NCI-H748 treated with DMSO at 0.1 percent for 48 hours (cell line): ENCODE data around the gene PAXX.
"Not testable (repeated sequence)": the region's sequence is repeated elsewhere in the genome, so short reads cannot be mapped to it uniquely, and the experiment has no call there.

Experiments
- DNase-seq: peaks from one replicate; lab custom pipeline; 2025; lab: John Stamatoyannopoulos, UW

The PAXX gene

DNA sequence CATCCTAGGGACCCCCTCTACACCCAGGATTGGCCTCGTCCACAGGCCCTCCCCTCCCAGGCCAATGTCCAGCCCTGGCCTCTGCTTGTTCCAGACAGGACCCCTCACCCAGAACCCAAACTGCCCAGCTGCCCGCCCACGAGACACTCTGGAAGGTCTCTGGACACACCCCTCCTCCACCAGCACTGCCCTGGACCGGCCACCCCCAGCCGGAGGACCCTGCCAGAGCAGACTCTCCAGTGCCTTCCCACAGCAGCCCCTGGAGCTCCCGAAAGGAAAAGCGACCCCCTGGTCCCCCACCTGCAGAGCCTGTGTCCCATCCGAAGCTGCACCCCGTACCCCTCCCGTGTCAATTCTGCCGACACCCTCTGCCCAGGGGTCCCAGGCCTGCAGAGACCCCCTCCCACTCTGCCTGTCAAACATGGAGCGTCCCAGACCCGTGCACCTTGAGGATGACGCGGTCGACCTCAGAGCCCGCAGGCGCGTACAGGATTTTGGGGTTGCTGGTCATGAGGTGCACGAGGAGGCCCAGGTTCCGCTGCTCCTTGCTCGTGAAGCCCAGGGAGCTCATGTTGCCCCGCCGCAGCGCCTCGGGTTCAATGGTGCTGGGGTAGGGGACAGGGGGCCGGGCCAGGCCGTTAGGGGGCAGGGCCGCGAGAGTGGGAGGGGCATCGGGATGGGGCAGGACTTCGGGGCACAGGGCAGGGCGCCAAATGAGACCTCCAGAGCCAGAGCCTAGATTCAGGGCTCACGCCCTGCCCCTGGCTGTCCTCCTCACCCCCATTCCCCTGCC lies 27.9 kb downstream of the PAXX start:
- DNase-seq: no peak

DNA sequence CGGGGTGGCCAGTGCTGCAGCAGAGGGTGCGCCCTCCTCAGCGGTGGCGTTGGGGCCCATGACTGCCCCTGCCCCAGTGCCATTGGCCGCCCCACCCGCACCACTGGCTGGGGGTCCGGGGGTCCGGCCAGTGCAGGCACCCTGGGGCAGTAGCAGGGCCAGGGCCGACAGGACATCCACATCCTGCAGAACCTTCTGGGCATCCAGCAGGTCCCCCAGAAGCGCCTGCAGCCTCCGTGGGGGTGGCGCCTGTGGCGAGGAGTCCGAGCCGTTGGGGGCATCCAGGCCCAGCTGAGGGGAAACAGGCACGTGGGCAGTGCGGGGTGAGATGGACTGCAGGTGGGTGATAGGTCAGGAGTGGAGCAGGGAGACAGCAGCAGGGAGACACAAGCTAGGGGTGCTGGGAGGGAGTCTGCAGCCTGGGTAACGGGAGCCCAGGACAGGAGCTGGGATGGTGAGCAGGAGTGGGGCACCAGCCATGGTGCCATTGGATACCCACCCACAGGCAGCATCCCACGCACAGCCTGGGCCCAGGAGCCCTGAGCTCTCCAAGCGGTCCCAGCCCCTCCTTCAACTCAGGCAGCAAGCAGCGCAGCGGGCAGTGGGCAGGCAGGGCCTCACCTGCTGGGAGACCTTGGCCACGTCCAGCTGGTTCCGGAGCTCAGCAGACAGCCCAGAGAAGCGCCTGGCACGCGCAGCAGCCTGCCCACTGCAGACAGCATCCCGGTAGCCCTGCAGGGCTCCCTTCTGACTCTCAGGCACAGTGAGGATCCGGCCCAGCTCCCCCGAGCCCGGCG lies 28.7 kb downstream of the PAXX start:
- DNase-seq: no peak

- no peak for DNase-seq
Observed at GRCh38 chr9:137021568-137021978, 29.4 kb downstream of the PAXX start.

- DNase-seq: peak; percentile 41
Observed at GRCh38 chr9:137021979-137022661, 29.9 kb downstream of the PAXX start.

DNA sequence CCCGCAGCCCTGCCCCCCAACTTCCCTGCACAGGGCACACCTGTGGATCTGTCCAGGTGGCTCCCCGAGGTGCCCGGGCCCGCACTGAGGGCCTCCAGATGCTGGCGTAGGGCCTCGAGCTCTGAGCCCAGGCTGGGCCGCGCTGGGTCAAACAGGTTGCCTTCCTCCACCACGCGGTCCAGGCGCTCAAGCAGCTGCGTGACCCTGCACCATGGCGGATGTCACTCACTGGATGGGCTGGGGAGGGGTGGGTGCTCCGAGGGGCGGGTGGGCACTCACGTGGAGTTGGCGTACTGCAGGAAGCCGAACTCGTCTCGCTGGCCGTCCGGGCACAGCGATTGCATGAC lies 30.4 kb downstream of the PAXX start:
- DNase-seq: no peak

DNA sequence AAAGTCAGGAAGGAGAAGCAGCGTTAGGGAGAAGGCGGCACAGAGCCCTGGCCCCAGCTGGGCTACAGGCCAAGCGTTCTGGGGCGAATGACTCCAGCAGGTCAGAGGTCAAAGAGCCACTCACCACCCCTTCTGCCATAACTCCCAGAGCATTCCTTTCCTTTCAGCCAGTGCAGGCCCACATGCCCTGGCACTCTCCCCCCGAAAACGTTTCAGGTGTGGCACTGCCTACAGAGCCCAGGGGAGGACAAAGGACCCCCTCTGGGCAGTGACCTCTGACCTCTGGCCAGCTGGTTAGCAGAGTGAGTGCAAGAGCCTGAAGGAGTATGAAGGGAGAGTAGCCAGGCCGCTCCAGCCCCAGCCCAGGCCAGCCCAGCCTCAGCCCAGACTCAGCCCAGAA lies 30.9 kb downstream of the PAXX start:
- no peak for DNase-seq

- DNase-seq: no peak
Observed at GRCh38 chr9:137023583-137023991, 31.4 kb downstream of the PAXX start.

DNA sequence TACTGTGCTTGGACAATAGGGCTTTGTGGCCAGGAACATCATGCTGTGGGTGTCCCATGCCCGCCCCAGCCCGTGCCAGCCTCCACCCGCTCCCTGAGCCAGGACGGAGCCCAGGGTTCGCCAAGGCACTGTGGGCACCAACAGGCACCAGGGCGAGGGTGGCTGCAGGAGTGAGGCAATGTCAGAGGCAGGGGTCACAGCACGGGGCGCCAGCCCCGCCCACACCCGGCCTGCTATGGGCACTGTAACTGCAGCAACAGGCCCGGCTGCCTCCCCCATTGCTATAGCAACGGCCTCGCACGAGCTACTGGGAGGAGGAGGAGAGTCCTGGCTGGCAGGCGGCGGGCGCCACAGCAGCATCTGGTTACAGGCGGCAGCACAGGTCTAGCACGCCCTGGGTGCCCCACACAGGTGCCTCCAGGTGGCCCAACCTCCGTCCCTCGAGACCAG lies 33.3 kb downstream of the PAXX start:
- DNase-seq: peak; percentile 75

- DNase-seq: no peak
Observed at GRCh38 chr9:137026384-137026783, 34.2 kb downstream of the PAXX start.

DNA sequence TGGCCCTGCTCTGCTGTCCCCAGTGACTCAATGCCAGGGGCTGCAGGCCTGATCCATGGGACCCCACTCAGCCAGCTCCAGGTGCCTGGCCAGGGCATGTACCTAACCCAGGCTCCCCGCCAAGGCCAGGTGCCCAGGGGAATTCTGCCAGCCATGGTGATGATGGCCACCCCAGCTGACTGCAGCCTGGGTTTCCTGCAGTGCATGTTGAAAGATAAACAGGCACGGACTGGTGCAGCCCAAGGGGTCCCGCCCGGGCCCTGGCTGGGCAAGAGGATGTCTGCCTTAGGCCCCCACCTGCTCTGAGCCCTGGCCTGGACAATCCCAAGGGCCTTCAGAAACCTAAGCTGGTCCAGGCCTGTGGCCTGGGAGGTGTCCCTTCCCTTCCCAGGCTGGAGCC lies 34.6 kb downstream of the PAXX start:
- no peak for DNase-seq

DNA sequence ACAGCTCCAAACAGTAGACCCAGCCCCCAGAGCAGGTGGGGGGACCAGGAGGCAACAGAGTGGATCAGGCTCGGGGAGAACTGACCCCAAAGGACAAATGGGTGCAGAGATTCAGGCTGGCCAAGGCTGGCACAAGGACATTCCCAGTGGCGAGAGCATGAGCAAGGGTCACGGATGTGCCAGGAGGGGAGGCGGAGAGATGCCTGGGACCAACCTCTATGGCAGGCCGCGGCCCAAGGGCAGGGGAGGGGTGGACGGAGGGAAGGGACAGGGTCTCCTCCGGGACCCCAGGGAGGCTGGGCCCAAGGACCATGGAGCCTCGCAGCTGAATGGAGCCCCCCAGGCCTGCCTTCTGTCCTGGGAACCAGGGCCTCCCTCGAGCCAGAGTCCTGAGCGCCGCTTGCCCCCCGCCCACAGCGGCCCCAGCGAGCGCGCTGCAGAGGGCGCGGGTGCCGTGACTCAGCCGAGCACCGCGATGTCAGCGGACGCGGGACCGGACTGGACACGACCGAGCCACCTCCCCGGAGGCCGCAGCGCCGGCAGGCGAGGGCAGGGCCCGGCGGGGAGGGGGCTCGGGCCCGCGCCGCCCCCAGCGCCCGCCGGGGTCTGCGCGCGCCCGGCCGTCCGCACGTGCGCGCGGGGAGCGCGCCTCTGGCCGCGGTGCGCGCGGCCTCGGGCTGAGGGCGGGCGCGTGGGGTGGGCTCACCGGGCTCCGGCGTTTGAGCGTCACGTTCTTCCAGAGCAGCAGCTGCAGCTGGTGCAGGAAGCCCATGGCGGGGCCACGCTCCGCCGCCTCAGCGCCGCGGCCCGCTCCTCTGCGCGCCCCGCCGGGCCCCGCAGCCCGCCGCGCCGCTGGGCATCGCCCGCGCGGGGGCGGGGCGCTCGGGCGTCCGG lies 35.4 kb downstream of the PAXX start, which contains the start of gene ABCA2:
Gene ABCA2 (minus strand): TSS at position 869 of the 894 bp plus-strand sequence. CDS start 97 bp downstream, at position 772.
- no peak for DNase-seq

DNA sequence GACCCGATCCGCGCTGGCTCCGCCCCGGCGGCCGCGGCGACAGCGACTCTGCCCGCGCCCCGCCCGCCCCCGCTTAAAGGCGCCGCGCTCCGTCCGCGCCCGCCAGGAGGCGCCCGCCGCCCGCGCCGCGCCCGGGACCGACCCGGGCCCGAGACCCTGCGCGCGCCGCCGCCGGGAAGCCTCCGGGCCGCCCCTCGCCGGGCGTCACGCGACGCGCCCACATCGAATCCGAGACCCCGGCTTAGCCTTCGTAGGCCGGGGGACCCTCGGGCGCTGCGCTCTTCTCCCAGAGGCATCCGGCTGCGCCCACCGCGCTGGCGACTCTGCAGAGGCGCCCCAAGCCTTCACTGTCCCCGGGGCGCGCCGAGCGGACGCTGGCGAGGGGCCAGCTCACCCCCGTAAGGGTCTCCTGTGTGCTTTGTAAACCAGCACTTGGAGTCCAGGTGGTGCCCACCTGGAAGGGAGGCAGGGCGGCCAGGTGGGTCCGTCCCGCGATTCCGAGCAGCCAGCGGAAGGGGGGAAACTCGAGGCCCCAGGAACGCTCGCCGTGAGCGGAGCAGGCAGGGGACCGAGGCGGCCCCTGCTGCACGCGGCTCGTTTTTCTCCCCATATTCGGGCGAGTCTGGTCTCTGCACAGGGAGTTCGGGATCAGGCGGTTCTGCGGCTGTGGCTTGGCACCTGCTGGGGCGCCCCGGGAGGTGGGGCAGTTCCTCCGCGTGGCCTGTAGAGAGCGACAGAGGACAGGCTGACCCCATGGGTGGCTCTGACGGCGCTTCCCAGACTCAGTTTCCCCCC lies 36.2 kb downstream of the PAXX start:
- peak; percentile 29 for DNase-seq

- DNase-seq: peak; percentile 29
Observed at GRCh38 chr9:137029058-137029936, 37.1 kb downstream of the PAXX start.

DNA sequence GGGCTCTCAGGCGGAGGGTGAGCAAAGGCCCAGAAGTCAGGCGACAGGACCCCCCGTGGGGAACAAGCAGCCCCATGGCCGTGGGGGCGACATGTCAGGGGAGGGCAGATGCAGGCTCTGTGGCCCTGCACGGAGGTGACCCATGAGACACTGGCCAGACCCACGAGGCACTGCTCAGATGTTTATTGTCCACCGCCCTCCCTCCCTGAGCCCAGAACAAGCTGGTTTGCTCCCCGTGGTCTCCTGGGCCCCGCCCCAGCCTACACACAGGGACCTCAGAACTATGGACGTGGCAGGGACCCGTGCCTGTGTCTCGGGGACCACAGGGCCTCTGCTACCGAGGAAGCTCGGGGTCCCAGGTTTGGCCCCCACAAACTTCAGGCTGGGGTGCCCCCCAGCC lies 37.8 kb downstream of the PAXX start:
- DNase-seq: no peak

- no peak for DNase-seq
Observed at GRCh38 chr9:137030538-137031527, 38.6 kb downstream of the PAXX start.

DNA sequence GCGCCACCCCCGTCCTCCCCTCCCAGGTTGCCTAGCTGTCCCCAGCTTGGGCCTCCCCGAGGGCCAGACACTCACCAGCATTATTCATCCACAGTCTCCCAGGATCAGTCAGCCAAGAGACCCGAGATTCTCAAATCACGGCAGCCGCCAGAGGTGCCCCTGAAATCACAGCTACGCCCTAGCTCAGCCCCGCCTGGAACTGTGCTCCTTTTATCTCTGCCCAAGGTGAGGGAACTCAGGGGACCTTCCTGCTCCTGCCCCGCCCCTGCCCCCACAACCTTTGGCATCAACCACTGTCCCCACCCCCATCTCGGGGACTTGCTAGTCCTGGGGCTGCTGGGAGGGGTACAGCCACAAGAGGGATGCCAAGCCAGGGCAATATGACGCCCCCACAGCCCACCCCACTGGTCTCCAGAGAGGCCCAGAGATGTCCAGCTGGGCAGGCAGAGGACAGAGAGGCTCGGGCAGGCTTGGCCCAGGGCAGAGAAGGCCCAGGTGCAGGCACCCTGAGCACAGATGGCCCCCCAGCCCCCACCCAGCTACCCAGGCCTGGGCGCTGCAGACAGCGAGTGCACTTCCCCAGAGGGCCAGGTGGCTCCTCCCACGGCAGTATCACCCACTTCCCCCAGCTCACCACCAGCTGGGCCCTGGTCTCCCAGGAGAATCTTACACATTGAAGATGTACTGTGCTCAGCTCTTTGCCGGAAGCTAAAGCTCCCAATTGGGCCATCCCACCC lies 39.9 kb downstream of the PAXX start, which contains the start of gene FUT7:
Gene FUT7 (minus strand): TSS at position 185 of the 737 bp plus-strand sequence. CDS start 97 bp downstream, at position 88.
- no peak for DNase-seq

DNA sequence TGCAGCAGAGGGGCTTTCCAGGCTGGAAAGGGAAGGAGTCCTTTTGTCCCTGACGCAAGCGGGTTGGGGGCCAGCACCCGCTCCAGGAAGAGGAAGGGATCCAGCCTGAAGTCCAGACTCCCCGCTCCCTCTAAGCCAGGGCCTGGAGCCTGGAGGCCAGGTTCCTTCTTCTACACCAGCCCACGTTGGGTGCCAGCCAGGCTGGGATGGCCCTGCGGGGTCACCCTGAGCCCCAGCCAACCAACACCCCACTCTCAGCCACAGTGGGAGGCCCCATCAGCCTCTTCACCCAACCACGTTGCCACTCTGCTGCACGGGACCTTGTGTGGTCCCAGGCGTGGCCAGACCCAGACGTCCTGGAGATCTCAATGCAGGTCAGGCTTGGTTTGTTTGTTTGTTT lies 40.6 kb downstream of the PAXX start:
- no peak for DNase-seq

DNA sequence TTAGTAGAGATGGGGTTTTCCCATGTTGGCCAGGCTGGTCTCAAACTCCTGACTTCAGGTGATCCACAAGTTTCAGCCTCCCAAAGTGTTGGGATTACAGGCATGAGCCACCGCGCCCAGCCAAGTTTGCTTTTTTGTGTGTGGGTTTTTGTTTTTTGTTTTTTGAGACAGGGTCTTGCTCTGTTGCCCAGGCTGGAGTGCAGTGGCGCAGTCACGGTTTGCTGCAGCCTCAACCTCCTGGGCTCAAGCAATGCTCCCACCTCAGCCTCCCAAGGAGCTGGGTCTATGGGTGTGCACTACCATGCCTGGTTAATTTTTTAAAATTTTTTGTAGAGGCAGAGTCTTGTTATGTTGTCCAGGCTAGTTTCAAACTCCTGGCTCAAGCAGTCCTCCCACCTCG lies 41.3 kb downstream of the PAXX start:
- not testable (repeated sequence) for DNase-seq
